Tibial nerve (tissue), 4 donors: ENCODE measurements around the gene NKX2-4. TPM values are rescaled to one million over a fixed set of nuclear protein-coding genes. Genes with fewer than 3 reads are reported as not detected.

Experiments used
- DNase-seq, 2 donors: peaks; one replicate each; pipeline ENCODE4 v3.0.0-alpha.2; 2019; ENCODE audit warnings: low spot score in 2 of 2
- H3K27ac ChIP-seq, 4 donors: fragments of 200-600 bp; sonication (generic) in 3 of 4; one replicate each; pipeline ENCODE4 v1.5.1; 2017 to 2019; ENCODE audit warnings: mild to moderate bottlenecking in 1 of 4
- H3K27me3 ChIP-seq, 2 donors: fragments of 200-600 bp; sonication (generic) in 1 of 2; one replicate each; pipeline versions ENCODE4 v1.5.1 to v1.6.0; 2017 to 2019
- H3K36me3 ChIP-seq, 3 donors: fragments of 200-600 bp; sonication (generic); one replicate each; pipeline ENCODE4 v1.5.1; 2018 to 2019
- H3K4me1 ChIP-seq, 4 donors: fragments of 200-600 bp; sonication (generic) in 3 of 4; one replicate each; pipeline ENCODE4 v1.5.1; 2017 to 2019
- H3K4me3 ChIP-seq, 4 donors: fragments of 200-600 bp; sonication (generic) in 3 of 4; one replicate each; pipeline ENCODE4 v1.5.1; 2017 to 2019; ENCODE audit warnings: mild to moderate bottlenecking in 1 of 4, moderate library complexity in 1 of 4
- H3K9me3 ChIP-seq, 4 donors: fragments of 200-600 bp; sonication (generic) in 3 of 4; one replicate each; pipeline ENCODE4 v1.5.1; 2017 to 2019
- EP300 ChIP-seq, 2 donors: sonication (generic); formaldehyde crosslinking; IDR thresholded peaks; one replicate each; pipeline ENCODE4 v1.6.1; 2017; ENCODE audit warnings: antibody characterized with exemption in 2 of 2, mild to moderate bottlenecking in 1 of 2
- POLR2A ChIP-seq, 2 donors: fragments of 450-650 bp; IDR thresholded peaks; one replicate each; pipeline ENCODE4 v1.6.1; 2017; ENCODE audit warnings: antibody characterized with exemption in 2 of 2, mild to moderate bottlenecking in 2 of 2, moderate library complexity in 2 of 2
- WGBS, 2 donors: methylation state at CpG; one replicate each; pipeline ENCODE4 v1.1.5; 2018; 5-methylcytosine and 5-hydroxymethylcytosine counted together
- small RNA-seq: library from RNA; depleted of rRNA; stranded (forward); fragments of <200 nt; gene quantifications from one replicate; pipeline ENCODE3, GENCODE V24; 2016
- total RNA-seq, 4 donors: library from RNA; depleted of rRNA; stranded (reverse); fragments of >200 nt; gene quantifications; one replicate each; pipeline ENCODE4 v1.1.0, GENCODE V29; 2016
- TF ChIP-seq, protein P1 (sequence below), 5 experiments: fragments of 200-600 bp in 3 of 5; fragments of 450-650 bp in 2 of 5; sonication (generic) in 3 of 5; IDR thresholded peaks; one replicate each; pipeline ENCODE4 v1.5.1; 2016 to 2019; ENCODE audit warnings: antibody characterized with exemption in 5 of 5, mild to moderate bottlenecking in 3 of 5, moderate library complexity in 2 of 5

NKX2-4 gene
- total RNA-seq, 4 donors from 2014 or later = not detected

- H3K27me3 ChIP-seq = no peaks in the 10 kb centered on the region
- no peak overlapping the region for H3K27ac ChIP-seq
- peaks cover 0 to 6% (median 0%) of the 10 kb centered on the region in 4 donors for H3K4me1 ChIP-seq
- peaks cover 0 to 71% (median 5%) of the 10 kb centered on the region in 3 donors for H3K36me3 ChIP-seq
- no peak overlapping the region for H3K4me3 ChIP-seq
- TF ChIP-seq POLR2A (IDR thresholded peaks at IDR 0.05) (no peak), EP300 (IDR thresholded peaks at IDR 0.05) (no peak)
- TF ChIP-seq, protein P1, sequence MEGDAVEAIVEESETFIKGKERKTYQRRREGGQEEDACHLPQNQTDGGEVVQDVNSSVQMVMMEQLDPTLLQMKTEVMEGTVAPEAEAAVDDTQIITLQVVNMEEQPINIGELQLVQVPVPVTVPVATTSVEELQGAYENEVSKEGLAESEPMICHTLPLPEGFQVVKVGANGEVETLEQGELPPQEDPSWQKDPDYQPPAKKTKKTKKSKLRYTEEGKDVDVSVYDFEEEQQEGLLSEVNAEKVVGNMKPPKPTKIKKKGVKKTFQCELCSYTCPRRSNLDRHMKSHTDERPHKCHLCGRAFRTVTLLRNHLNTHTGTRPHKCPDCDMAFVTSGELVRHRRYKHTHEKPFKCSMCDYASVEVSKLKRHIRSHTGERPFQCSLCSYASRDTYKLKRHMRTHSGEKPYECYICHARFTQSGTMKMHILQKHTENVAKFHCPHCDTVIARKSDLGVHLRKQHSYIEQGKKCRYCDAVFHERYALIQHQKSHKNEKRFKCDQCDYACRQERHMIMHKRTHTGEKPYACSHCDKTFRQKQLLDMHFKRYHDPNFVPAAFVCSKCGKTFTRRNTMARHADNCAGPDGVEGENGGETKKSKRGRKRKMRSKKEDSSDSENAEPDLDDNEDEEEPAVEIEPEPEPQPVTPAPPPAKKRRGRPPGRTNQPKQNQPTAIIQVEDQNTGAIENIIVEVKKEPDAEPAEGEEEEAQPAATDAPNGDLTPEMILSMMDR (IDR thresholded peaks at IDR 0.05) = no peak
- DNase-seq = no peak
- 68 to 74% methylated on average over 1 of the region's 1 CpG for WGBS, 2 donors
- no peaks in the 10 kb centered on the region for H3K9me3 ChIP-seq
Measured at GRCh38 chr20:21357844-21358243, 39.5 kb downstream of the NKX2-4 start.

DNA sequence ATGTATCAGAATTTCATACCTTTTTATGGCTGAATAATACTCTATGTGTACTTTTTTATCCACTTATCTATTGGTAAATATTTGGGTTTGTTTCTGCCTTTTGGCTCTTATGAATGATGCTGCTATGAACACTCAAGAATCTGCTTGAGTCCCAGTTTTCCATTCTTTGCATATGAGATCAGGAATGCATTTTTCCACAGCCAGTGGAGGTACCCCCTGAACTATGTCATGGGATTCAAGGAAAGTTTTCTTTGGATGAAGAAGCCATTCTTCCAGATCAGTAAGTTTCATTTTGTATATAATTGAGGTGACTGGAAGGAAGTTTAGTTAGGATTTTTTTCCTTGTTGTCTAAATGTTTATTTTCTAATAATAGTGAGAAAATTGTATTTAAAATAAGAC, 40.9 kb downstream of the NKX2-4 start:
- H3K27ac ChIP-seq = no peak overlapping the region
- H3K4me3 ChIP-seq = no peak overlapping the region
- no peak for DNase-seq
- TF ChIP-seq POLR2A (IDR thresholded peaks at IDR 0.05) = no peak
- TF ChIP-seq, protein P1 (IDR thresholded peaks at IDR 0.05) = no peak
- no peak for TF ChIP-seq EP300 (IDR thresholded peaks at IDR 0.05)
- H3K36me3 ChIP-seq = peaks cover 0 to 67% (median 5%) of the 10 kb centered on the region in 3 donors
- no peaks in the 10 kb centered on the region for H3K27me3 ChIP-seq
- H3K4me1 ChIP-seq = peaks cover 0 to 6% (median 0%) of the 10 kb centered on the region in 4 donors
- no peaks in the 10 kb centered on the region for H3K9me3 ChIP-seq

DNA sequence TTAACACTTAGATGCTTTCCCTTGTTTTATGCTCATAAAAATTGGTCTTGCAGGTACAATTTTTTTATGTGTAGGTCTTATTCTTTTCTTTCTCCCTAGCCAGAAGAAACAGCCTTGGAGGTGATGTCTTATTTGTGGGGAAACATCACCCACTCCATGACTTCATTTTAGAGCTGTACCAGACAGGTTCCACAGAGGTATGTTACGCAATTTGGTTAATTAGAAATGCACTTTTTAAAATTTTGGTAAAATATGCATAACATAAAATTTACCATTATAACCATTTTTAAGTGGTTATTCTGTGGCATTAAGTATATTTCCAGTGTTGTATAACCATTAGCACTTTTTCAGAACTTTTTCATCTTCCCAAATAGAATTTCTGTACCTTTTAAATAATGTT, 41.3 kb downstream of the NKX2-4 start:
- 0 to 50% methylated on average over 1 of the region's 1 CpG for WGBS, 2 donors
- Histone ChIP-seq H3K9me3 (no peaks in the 10 kb centered on the region), H3K4me3 (no peak overlapping the region), H3K4me1 (peaks cover 0 to 5% (median 0%) of the 10 kb centered on the region in 4 donors), H3K36me3 (peaks cover 0 to 64% (median 5%) of the 10 kb centered on the region in 3 donors), H3K27me3 (no peaks in the 10 kb centered on the region), H3K27ac (no peak overlapping the region)
- no peak for TF ChIP-seq POLR2A (IDR thresholded peaks at IDR 0.05)
- TF ChIP-seq, protein P1 (IDR thresholded peaks at IDR 0.05) = no peak
- no peak for DNase-seq

DNA sequence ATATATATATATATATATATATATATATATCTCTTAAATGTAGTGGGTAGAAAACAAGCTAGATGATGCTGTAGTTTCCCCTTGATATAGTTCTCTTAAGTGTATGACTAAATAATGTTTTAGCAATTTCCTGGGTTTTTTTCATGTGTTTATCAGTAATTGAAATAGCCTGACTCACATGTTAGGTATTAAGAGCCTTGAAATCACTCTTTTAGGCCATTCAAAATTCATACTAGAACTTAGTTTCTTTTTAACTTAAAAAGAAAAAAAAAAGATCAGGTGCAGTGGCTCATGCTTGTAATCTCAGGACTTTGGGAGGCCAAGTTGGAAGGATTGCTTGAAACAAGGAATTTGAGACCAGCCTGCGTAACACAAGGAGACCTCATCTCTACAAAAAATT, 44.1 kb downstream of the NKX2-4 start:
- H3K9me3 ChIP-seq = no peaks in the 10 kb centered on the region
- no peaks in the 10 kb centered on the region for H3K4me1 ChIP-seq
- H3K27ac ChIP-seq = no peak overlapping the region
- no peaks in the 10 kb centered on the region for H3K27me3 ChIP-seq
- TF ChIP-seq, protein P1 (IDR thresholded peaks at IDR 0.05) = no peak
- H3K36me3 ChIP-seq = peaks cover 4 to 69% (median 24%) of the 10 kb centered on the region in 3 donors
- DNase-seq = no peak
- WGBS, 2 donors = 94 to 98% methylated on average over 1 of the region's 1 CpG
- H3K4me3 ChIP-seq = no peak overlapping the region

- H3K4me1 ChIP-seq = no peaks in the 10 kb centered on the region
- peaks cover 4 to 65% (median 23%) of the 10 kb centered on the region in 3 donors for H3K36me3 ChIP-seq
- DNase-seq = no peak
- H3K9me3 ChIP-seq = no peaks in the 10 kb centered on the region
- no peaks in the 10 kb centered on the region for H3K27me3 ChIP-seq
- TF ChIP-seq POLR2A (IDR thresholded peaks at IDR 0.05) = no peak
- TF ChIP-seq, protein P1 (IDR thresholded peaks at IDR 0.05) = no peak
- TF ChIP-seq EP300 (IDR thresholded peaks at IDR 0.05) = no peak
- H3K4me3 ChIP-seq = no peak overlapping the region
- no peak overlapping the region for H3K27ac ChIP-seq
Measured at GRCh38 chr20:21352703-21353102, 44.6 kb downstream of the NKX2-4 start.

Small RNA genes within 50 kb of the gene (small RNA-seq; reads per million reads assigned to genes)
- gene RN7SKP140 = not detected

Other genes with a start within 250 kb of the NKX2-4 start
- 10 to 100 TPM; 46.1 to 58.2 (median 53.0) TPM for gene XRN2, start 94.2 kb downstream of the NKX2-4 start, total RNA-seq
- gene NKX2-2, start 116.5 kb upstream of the NKX2-4 start, total RNA-seq = not detected